GM23248 (cell line): ENCODE data around the gene LATS2.

Experiments
- EZH2 ChIP-seq: fragments of 200-600 bp; sonication (generic); IDR thresholded peaks from 2 replicates; pipeline ENCODE4 v1.6.1; 2018; ENCODE audit warnings: antibody characterized with exemption, mild to moderate bottlenecking; ENCODE audit not compliant: insufficient read depth, poor library complexity, severe bottlenecking
- EZH2phosphoT487 ChIP-seq: fragments of 200-600 bp; sonication (generic); IDR thresholded peaks from 2 replicates; pipeline ENCODE4 v1.6.1; 2018; ENCODE audit warnings: antibody characterized with exemption, moderate library complexity, mild to moderate bottlenecking, low read depth; ENCODE audit not compliant: insufficient read depth

- no peak for TF ChIP-seq EZH2
- no peak for TF ChIP-seq EZH2phosphoT487
Measured at GRCh38 chr13:20942938-20943559, 118.3 kb downstream of the LATS2 start.
